WTC11 (cell line): Measurements from ENCODE around the gene SETD7. TPM values are rescaled to one million over a fixed set of nuclear protein-coding genes. Genes with fewer than 3 reads are reported as not detected.

Experiments
- ATAC-seq: fragments of 200-7000 bp; cut with Tn5 transposase; 2 replicates; pipeline ENCODE4 v1.10.0; 2021; ENCODE audit warnings: mild to moderate bottlenecking, moderate library complexity
- CTCF ChIA-PET: fragments of 300-600 bp; sonication (Branson Sonifier 250); formaldehyde crosslinking; loops from one replicate; lab custom pipeline; 2021; ENCODE audit warnings: antibody characterized with exemption; lab: Charles Lee
- POLR2A ChIA-PET: fragments of 350-600 bp; sonication (Branson Sonifier 250); formaldehyde crosslinking; loops from one replicate; lab custom pipeline; 2021; ENCODE audit warnings: antibody characterized with exemption; lab: Charles Lee
- DNase-seq: peaks from one replicate; pipeline ENCODE4 v3.0.0; 2021; ENCODE audit warnings: low spot score
- H3K27ac Mint-ChIP-seq: 2 replicates; pipeline ENCODE4 v1.8.0; 2021; ENCODE audit warnings: mixed read lengths
- H3K27me3 Mint-ChIP-seq: 2 replicates; pipeline ENCODE4 v1.8.0; 2021; ENCODE audit warnings: low read depth, mild to moderate bottlenecking, moderate library complexity, mixed read lengths
- H3K36me3 Mint-ChIP-seq: 2 replicates; pipeline ENCODE4 v1.8.0; 2021; ENCODE audit warnings: mixed read lengths
- H3K4me1 Mint-ChIP-seq: 2 replicates; pipeline ENCODE4 v1.8.0; 2022; ENCODE audit warnings: mixed read lengths
- H3K4me3 Mint-ChIP-seq: 2 replicates; pipeline ENCODE4 v1.8.0; 2021; ENCODE audit warnings: mild to moderate bottlenecking, moderate library complexity, mixed read lengths
- H3K9me3 Mint-ChIP-seq: 2 replicates; pipeline ENCODE4 v1.8.0; 2021; ENCODE audit warnings: mixed read lengths
- ATF1 ChIP-seq: sonication (generic); formaldehyde crosslinking; IDR thresholded peaks from 2 replicates; pipeline ENCODE4 v1.8.1; 2023; ENCODE audit warnings: mild to moderate bottlenecking, moderate library complexity, missing genetic modification reagents
- CDX4 ChIP-seq: fragments of 250-450 bp; sonication (Bioruptor Pico); IDR thresholded peaks from 2 replicates; pipeline ENCODE4 v1.9.0; 2021; ENCODE audit warnings: moderate library complexity, mild to moderate bottlenecking, inconsistent platforms, borderline replicate concordance
- E2F4 ChIP-seq: sonication (generic); formaldehyde crosslinking; IDR thresholded peaks from 2 replicates; pipeline ENCODE4 v1.8.1; 2022; ENCODE audit warnings: low read depth, mild to moderate bottlenecking, moderate library complexity, missing genetic modification reagents, borderline replicate concordance
- ELF4 ChIP-seq: sonication (generic); formaldehyde crosslinking; IDR thresholded peaks from 2 replicates; pipeline ENCODE4 v1.8.1; 2022; ENCODE audit warnings: low read depth, mild to moderate bottlenecking, moderate library complexity, missing genetic modification reagents
- EMX1 ChIP-seq: fragments of 250-450 bp; sonication (Bioruptor Pico); IDR thresholded peaks from 2 replicates; pipeline ENCODE4 v1.8.0; 2021; ENCODE audit warnings: mild to moderate bottlenecking
- ESRRA ChIP-seq: sonication (generic); formaldehyde crosslinking; IDR thresholded peaks from 2 replicates; pipeline ENCODE4 v1.8.1; 2022; ENCODE audit warnings: mild to moderate bottlenecking, missing genetic modification reagents, borderline replicate concordance
- FOXJ3 ChIP-seq: sonication (generic); formaldehyde crosslinking; IDR thresholded peaks from 2 replicates; pipeline ENCODE4 v1.9.0; 2021; ENCODE audit warnings: missing genetic modification reagents, mild to moderate bottlenecking, borderline replicate concordance
- FOXP4 ChIP-seq: sonication (generic); formaldehyde crosslinking; IDR thresholded peaks from 2 replicates; pipeline ENCODE4 v1.8.0; 2022; ENCODE audit warnings: mild to moderate bottlenecking, missing genetic modification reagents
- GABPB1 ChIP-seq: sonication (generic); formaldehyde crosslinking; IDR thresholded peaks from 2 replicates; pipeline ENCODE4 v1.8.1; 2023; ENCODE audit warnings: mild to moderate bottlenecking, missing genetic modification reagents
- IRF2 ChIP-seq: sonication (generic); formaldehyde crosslinking; IDR thresholded peaks from 2 replicates; pipeline ENCODE4 v1.8.0; 2022; ENCODE audit warnings: low read depth, missing genetic modification reagents, borderline replicate concordance
- RELA ChIP-seq: sonication (generic); formaldehyde crosslinking; IDR thresholded peaks from 2 replicates; pipeline ENCODE4 v1.8.1; 2022; ENCODE audit warnings: missing genetic modification reagents, mild to moderate bottlenecking, borderline replicate concordance
- ZNF232 ChIP-seq: sonication (generic); formaldehyde crosslinking; IDR thresholded peaks from 2 replicates; pipeline ENCODE4 v1.8.0; 2022; ENCODE audit warnings: mild to moderate bottlenecking, missing genetic modification reagents
- ZNF416 ChIP-seq: fragments of 250-450 bp; sonication (Bioruptor Pico); IDR thresholded peaks from 2 replicates; pipeline ENCODE4 v1.9.0; 2021; ENCODE audit warnings: mild to moderate bottlenecking, inconsistent platforms
- total RNA-seq: library from RNA; stranded (reverse); gene quantifications from 3 replicates; pipeline ENCODE4 v1.2.3, GENCODE V29; 2021
- TF ChIP-seq, protein P1 (sequence below): sonication (generic); formaldehyde crosslinking; IDR thresholded peaks from 2 replicates; pipeline ENCODE4 v1.8.1; 2023; ENCODE audit warnings: mild to moderate bottlenecking, missing genetic modification reagents, moderate library complexity
- TF ChIP-seq, protein P2 (sequence below): sonication (generic); formaldehyde crosslinking; IDR thresholded peaks from 2 replicates; pipeline ENCODE4 v1.8.0; 2023; ENCODE audit warnings: mild to moderate bottlenecking, missing genetic modification reagents
- TF ChIP-seq, protein P3 (sequence below): sonication (generic); formaldehyde crosslinking; conservative IDR thresholded peaks from 2 replicates; pipeline ENCODE4 v1.8.1; 2022; ENCODE audit warnings: mild to moderate bottlenecking, missing genetic modification reagents

Gene SETD7
- total RNA-seq, 1 experiment from 2014 or later: 5.6 TPM

GRCh38 chr4:139488442-139488841, 67.6 kb downstream of the SETD7 start:
- peaks cover 13% of the 10 kb centered on the region for H3K4me1 Mint-ChIP-seq
- no peaks in the 10 kb centered on the region for H3K36me3 Mint-ChIP-seq
- DNase-seq (no peak), ATAC-seq (no peak)
- H3K27ac Mint-ChIP-seq: no peak overlapping the region
- no peaks in the 10 kb centered on the region for H3K27me3 Mint-ChIP-seq
- H3K4me3 Mint-ChIP-seq: no peak overlapping the region
- H3K9me3 Mint-ChIP-seq: no peaks in the 10 kb centered on the region
- CTCF ChIA-PET: no interaction called here
- TF ChIP-seq ZNF232 (CRISPR knock-in tag) (no peak), CDX4 (no peak), ELF4 (CRISPR knock-in tag) (no peak)
- TF ChIP-seq, protein P1, sequence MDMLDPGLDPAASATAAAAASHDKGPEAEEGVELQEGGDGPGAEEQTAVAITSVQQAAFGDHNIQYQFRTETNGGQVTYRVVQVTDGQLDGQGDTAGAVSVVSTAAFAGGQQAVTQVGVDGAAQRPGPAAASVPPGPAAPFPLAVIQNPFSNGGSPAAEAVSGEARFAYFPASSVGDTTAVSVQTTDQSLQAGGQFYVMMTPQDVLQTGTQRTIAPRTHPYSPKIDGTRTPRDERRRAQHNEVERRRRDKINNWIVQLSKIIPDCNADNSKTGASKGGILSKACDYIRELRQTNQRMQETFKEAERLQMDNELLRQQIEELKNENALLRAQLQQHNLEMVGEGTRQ (CRISPR knock-in tag): no peak
- TF ChIP-seq, all 79 proteins: peak for 0
- POLR2A ChIA-PET: interaction anchor here (0.5 to 0.6 kb wide), 2 partner anchors 104 to 319 kb away, joined by 3 read pairs; no protein-coding TSS in a partner anchor

- CTCF ChIA-PET: interaction anchor here (0.9 to 1.0 kb wide), 2 partner anchors 13 to 25 kb away, joined by 4 to 5 read pairs; no protein-coding TSS in a partner anchor
- 0 out of 2 replicates have a peak, but pooled peaks cover 2% of the 10 kb centered on the region for H3K4me1 Mint-ChIP-seq
- no peak for DNase-seq
- TF ChIP-seq, protein P2, sequence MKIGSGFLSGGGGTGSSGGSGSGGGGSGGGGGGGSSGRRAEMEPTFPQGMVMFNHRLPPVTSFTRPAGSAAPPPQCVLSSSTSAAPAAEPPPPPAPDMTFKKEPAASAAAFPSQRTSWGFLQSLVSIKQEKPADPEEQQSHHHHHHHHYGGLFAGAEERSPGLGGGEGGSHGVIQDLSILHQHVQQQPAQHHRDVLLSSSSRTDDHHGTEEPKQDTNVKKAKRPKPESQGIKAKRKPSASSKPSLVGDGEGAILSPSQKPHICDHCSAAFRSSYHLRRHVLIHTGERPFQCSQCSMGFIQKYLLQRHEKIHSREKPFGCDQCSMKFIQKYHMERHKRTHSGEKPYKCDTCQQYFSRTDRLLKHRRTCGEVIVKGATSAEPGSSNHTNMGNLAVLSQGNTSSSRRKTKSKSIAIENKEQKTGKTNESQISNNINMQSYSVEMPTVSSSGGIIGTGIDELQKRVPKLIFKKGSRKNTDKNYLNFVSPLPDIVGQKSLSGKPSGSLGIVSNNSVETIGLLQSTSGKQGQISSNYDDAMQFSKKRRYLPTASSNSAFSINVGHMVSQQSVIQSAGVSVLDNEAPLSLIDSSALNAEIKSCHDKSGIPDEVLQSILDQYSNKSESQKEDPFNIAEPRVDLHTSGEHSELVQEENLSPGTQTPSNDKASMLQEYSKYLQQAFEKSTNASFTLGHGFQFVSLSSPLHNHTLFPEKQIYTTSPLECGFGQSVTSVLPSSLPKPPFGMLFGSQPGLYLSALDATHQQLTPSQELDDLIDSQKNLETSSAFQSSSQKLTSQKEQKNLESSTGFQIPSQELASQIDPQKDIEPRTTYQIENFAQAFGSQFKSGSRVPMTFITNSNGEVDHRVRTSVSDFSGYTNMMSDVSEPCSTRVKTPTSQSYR: no peak
- TF ChIP-seq, protein P1 (CRISPR knock-in tag): no peak
- TF ChIP-seq FOXJ3 (CRISPR knock-in tag): no peak
- TF ChIP-seq E2F4 (CRISPR knock-in tag): no peak
- no peak for TF ChIP-seq ESRRA (CRISPR knock-in tag)
- TF ChIP-seq, all 79 proteins: peak for 0
- Mint-ChIP-seq H3K4me3 (no peak overlapping the region), H3K27me3 (no peaks in the 10 kb centered on the region; the same call in 1 of the 2 replicates), H3K27ac (no peak overlapping the region), H3K9me3 (no peaks in the 10 kb centered on the region), H3K36me3 (no peaks in the 10 kb centered on the region)
- POLR2A ChIA-PET: no interaction called here
- peak; percentile 67 for ATAC-seq
Observed at GRCh38 chr4:139484783-139485311, 71.2 kb downstream of the SETD7 start.

- Mint-ChIP-seq H3K27me3 (no peaks in the 10 kb centered on the region; the same call in 1 of the 2 replicates), H3K4me1 (0 out of 2 replicates have a peak, but pooled peaks cover 2% of the 10 kb centered on the region), H3K4me3 (no peak overlapping the region), H3K27ac (no peak overlapping the region), H3K9me3 (no peaks in the 10 kb centered on the region), H3K36me3 (no peaks in the 10 kb centered on the region)
- ATAC-seq (no peak), DNase-seq (no peak)
- ChIA-PET CTCF (interaction anchor here (0.5 to 1.3 kb wide), 3 partner anchors 15 to 137 kb away, joined by 3 to 4 read pairs (median 3); no protein-coding TSS in a partner anchor), POLR2A (no interaction called here)
- TF ChIP-seq GABPB1 (CRISPR knock-in tag) (no peak), IRF2 (CRISPR knock-in tag) (no peak)
Observed at GRCh38 chr4:139483000-139483399, 73.0 kb downstream of the SETD7 start.

DNA sequence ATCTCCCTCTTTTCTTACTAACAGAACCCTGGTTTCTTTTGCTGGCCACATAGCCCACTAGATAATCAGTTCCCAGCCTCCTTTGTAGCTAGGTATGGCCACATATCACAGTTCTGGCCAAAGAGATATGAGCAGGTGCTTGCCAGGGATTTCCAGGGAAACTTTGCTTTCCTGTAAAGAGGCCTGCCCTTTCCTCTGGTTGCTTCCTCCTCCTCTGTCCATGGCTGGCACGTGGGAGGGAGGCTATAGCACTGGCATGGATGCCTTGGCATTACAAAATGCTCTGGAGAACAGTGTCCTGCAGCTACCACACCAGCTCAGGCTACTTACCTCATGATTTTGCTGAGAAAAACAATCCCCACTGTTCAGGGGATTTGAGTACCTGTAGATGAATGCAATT, 74.6 kb downstream of the SETD7 start:
- no peak for ATAC-seq
- no peaks in the 10 kb centered on the region; the same call in 1 of the 2 replicates for H3K27me3 Mint-ChIP-seq
- no peak overlapping the region for H3K4me3 Mint-ChIP-seq
- CTCF ChIA-PET: no interaction called here
- POLR2A ChIA-PET: no interaction called here
- H3K27ac Mint-ChIP-seq: no peak overlapping the region
- no peak for DNase-seq
- no peaks in the 10 kb centered on the region for H3K9me3 Mint-ChIP-seq
- no peak for TF ChIP-seq FOXP4 (CRISPR knock-in tag)
- TF ChIP-seq RELA: no peak
- no peak for TF ChIP-seq ZNF416 (CRISPR knock-in tag)
- no peak for TF ChIP-seq EMX1 (CRISPR knock-in tag)
- TF ChIP-seq ATF1: no peak
- TF ChIP-seq, protein P3, sequence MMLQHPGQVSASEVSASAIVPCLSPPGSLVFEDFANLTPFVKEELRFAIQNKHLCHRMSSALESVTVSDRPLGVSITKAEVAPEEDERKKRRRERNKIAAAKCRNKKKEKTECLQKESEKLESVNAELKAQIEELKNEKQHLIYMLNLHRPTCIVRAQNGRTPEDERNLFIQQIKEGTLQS (CRISPR knock-in tag): no peak
- TF ChIP-seq, all 79 proteins: peak for 0
- Mint-ChIP-seq H3K4me1 (0 out of 2 replicates have a peak, but pooled peaks cover 2% of the 10 kb centered on the region), H3K36me3 (no peaks in the 10 kb centered on the region)
